ENCODE results near the gene RAB36.

DNA sequence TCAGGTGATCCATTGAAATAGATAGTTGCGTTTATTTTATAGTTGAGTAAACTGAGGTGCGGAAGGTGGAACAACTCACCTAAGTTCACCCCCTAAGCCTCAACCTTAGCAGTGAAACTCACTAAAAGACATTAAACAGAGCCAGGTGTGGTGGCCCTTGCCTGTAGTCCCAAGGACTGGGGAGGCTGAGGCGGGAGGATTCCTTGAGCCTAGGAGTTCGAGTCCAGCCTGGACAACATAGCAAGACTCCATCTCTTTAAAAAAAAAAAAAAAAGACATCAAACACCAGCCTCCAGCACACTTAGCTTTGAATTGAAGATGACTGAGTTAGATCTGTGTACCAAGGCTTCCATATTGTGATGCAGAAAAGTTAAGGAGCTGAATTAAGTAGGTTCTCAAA is 845 bp upstream of the RAB36 start:
- TF ChIP-seq, protein P1, sequence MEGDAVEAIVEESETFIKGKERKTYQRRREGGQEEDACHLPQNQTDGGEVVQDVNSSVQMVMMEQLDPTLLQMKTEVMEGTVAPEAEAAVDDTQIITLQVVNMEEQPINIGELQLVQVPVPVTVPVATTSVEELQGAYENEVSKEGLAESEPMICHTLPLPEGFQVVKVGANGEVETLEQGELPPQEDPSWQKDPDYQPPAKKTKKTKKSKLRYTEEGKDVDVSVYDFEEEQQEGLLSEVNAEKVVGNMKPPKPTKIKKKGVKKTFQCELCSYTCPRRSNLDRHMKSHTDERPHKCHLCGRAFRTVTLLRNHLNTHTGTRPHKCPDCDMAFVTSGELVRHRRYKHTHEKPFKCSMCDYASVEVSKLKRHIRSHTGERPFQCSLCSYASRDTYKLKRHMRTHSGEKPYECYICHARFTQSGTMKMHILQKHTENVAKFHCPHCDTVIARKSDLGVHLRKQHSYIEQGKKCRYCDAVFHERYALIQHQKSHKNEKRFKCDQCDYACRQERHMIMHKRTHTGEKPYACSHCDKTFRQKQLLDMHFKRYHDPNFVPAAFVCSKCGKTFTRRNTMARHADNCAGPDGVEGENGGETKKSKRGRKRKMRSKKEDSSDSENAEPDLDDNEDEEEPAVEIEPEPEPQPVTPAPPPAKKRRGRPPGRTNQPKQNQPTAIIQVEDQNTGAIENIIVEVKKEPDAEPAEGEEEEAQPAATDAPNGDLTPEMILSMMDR (conservative IDR thresholded peaks at IDR 0.05; ENCODE audit: low read length), result no peak
- TF ChIP-seq EZH2phosphoT487 (IDR thresholded peaks at IDR 0.05; ENCODE audit: borderline replicate concordance), result no peak
